Activated CD8-positive, alpha-beta memory T cell treated with anti-CD3 and anti-CD28 coated beads, Interleukin-2, amount 50 U/mL, for 4 hours (primary cell): ENCODE results near the gene IGDCC3.

Experiments used
- DNase-seq: peaks from one replicate; pipeline ENCODE4 v3.0.0-alpha.2; 2020

The IGDCC3 gene

GRCh38 chr15:65377976-65378366 is at the start of gene IGDCC3:
Gene IGDCC3, minus strand, starts transcription at chr15:65378002. Its CDS starts 214 bp downstream, at chr15:65377788.
- no peak for DNase-seq

- no peak for DNase-seq
Measured at GRCh38 chr15:65426216-65426853, 48.5 kb upstream of the IGDCC3 start.

DNA sequence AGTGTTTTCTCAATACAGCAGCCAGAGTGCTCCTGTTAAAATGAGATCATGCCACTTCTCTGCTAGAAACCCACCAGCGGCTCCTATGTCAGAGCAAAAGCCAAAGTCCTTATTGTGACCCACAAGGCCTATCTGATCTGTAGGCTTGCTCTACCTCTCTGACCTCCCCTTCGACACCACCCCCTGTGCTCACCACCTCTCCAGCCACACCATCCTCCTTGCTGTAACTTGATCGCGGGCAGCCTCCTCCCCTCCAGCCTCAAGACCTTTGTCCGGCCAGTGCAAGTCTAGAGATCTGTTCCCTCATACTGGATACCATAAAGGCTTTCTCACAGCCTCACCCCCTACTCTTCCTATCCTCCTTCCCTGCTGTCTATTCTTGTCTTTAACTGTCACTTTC is 46.9 kb upstream of the IGDCC3 start:
- DNase-seq, result no peak

GRCh38 chr15:65423976-65424679 is 46.3 kb upstream of the IGDCC3 start:
- DNase-seq, result no peak

- DNase-seq, result no peak
Measured at GRCh38 chr15:65423150-65423975, 45.6 kb upstream of the IGDCC3 start.

DNA sequence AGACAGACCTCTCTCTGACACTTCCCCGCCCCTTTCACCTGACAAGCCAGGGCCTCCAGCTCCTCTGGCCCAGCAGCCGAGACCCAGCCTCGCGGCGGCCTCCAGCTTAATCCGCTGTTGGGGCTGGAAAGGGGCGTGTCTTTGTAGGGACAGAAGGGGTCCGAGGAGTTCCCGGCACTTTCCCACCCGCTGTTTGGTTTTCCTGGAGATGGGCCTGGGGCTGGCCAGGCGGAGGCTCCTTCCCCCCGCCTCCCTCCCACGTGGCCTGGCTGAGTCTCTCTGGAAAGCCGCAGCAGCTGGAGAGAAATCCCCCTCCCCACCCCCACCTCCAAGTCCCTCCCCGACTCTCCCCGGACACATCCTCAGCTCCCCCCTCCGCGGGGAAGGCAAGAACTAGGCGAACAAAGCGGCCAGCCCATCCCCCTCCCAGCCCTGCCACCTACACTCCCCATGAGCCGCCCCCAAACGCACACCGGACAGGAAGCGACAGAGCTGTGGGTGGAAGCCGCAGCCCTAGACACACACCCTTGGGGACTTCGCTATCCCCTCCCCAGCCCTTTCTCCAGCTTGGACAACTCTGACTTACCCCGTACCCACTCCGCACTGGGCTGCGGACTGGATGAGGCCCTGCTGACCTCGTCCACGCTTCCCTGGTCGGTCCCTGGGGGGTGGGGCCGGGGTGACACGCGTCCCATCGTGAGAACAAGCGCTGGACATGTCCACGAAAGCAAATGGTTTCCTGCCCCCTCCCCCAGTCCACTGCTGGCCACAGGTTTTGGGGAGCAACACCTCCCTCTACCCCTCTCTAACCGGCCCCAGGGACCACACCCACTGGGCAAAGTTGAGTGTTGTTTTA is 43.8 kb upstream of the IGDCC3 start:
- DNase-seq, result no peak

- no peak for DNase-seq
Measured at GRCh38 chr15:65420975-65421359, 43.2 kb upstream of the IGDCC3 start.

DNA sequence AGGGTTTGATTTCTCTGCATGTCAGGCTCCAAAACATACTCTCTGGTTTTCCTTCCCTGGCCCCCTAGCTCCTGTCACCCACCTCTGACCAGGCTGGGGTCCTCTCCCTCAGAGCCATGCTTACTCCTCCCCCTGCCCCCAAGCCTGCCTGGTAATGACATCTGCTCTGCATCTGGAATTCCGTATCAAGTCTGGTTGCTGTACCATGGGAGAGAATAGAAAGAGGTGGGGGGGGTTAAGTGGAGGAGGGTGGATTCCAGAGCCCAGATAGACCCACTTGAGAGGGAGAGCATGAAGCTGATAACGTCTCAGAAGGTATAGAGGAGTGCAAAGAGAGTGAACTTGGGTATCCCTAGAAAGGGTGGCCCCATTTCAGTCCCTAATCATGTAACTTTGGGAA is 40.8 kb upstream of the IGDCC3 start:
- no peak for DNase-seq

DNA sequence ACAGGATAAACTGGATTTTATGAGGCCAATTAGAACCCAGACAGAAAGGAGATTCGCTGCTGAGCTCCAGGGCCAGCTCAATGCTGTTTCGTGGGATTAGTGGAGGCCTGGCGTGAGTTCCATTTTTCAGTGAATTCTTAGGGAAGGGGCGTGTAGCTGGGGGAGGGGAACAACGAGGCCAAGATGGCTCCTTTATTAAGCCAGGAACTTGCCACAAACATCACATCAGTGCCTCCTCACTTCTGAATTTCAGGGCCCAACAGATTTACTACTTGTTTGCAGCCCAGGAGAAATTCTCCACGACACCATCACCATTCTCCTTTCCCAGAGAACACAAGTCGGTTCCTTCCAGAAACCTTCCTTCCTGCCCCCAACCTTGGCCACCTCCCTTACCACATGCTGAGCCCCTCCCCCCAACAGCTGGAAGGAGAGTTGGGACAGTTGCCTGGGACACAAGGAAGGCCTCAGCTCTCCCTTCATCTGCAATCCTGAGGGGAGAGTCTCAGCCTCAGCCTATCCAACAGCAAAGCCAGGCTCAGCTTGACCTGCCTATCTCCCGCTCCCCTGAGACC is 39.1 kb upstream of the IGDCC3 start:
- no peak for DNase-seq

- DNase-seq, result no peak
Measured at GRCh38 chr15:65414841-65415621, 37.2 kb upstream of the IGDCC3 start.

DNA sequence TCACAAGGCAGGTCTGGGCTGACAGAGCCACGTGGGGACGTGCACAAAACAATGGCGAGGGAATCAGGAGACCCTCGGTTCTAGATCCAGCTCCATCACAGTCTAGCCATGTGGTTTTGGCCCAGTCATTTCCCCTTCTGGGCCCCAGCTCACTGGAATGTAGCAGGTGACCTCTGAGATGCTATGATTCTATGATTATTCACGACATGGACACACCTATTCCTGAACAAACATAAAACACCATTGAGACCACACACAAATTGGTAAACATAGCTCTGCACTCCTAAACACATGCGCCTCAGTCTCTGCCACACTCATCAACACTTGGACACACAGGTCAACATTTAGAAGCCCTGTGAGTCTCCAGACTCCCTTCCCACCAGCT is 36.0 kb upstream of the IGDCC3 start:
- DNase-seq, result no peak

DNA sequence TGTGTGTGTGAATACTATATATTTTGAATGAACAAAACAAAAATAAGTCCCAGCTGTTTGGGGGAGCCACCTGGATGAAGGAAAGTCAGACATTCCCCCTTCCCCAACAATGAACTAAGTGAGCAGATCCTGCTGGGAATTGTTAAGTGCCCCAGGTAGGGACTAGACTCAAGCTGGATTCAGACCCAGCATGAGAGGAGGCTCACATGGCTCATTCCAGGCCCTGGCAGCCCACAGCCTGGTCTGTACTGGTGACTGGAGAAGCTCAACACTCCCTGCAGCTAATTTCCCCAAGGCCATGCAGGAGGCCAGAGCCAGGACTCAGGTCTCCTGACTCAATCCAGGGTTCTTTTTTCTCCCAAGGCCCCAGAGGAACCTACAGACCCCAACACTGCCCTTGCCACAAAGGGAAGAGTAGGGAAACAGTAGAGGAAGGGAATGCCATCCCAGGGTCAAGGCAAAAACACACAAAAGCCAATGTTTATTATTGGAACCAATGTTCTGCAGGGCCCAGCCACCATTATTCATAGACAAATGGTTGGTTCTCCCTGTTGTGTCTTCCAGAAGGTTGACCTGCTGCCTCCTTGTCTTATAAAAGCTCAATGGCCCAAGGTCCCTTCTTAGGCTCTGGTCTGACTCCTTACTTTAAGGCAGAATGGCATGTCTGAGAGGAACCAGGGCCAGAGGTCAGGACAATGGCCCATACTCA is 35.4 kb upstream of the IGDCC3 start:
- DNase-seq, result no peak

DNA sequence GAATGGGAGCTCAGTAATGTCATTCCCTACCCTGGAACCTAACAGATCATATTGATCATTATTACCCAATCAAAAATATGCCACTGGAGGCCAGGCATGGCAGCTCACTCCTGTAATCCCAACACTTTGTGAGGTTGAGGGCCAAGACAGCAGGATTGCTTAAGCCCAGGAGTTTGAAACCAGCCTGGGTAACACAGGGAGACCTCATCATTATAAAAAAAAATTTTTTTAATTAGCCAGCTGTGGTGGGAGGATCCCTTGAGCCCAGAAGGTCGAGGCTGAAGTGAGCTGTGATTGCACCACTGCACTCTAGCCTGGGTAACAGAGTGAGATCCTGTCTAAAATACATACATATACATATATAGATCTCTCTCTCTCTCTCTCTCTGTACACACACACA is 34.8 kb upstream of the IGDCC3 start:
- no peak for DNase-seq

GRCh38 chr15:65411465-65412071 is 33.8 kb upstream of the IGDCC3 start:
- DNase-seq, result no peak

DNA sequence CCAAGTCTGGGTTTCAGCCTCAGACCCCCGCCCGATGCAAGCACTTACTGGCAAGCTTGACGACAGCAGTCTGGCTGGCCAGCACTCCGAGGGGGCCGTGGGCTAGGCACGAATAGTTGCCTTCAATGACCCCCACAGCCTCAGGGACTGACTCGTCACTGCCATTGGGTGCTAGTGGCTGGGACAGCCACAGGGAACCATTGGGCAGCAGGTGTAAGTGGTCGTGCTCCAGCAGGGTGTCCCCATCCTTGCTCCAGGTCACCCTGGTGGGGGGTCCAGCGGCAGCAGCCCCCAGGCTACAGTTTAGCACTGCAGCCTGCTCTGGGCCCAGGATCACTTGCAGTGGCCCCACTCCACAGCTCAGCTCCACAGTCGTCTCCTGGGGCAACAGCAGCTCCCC is 33.2 kb upstream of the IGDCC3 start:
- DNase-seq, result no peak

DNA sequence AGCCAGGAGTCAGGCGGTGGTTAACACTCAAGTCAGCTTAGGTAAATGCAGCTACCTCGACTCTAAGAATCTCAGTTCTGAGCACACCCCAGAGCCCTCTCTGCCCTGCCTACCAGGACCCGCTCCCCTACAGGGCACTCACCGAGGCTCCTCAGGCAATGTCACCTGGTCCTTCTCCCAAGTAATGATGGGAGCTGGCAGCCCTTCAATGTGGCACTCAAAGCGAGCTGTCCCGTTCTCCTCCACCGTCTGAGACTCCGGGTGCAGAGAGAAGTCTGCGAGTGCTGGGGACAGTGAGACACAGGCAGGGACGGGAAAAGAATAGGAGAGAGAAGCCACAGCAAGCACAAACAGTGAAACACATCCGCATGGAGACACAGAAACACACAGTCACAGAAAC is 32.2 kb upstream of the IGDCC3 start:
- no peak for DNase-seq

DNA sequence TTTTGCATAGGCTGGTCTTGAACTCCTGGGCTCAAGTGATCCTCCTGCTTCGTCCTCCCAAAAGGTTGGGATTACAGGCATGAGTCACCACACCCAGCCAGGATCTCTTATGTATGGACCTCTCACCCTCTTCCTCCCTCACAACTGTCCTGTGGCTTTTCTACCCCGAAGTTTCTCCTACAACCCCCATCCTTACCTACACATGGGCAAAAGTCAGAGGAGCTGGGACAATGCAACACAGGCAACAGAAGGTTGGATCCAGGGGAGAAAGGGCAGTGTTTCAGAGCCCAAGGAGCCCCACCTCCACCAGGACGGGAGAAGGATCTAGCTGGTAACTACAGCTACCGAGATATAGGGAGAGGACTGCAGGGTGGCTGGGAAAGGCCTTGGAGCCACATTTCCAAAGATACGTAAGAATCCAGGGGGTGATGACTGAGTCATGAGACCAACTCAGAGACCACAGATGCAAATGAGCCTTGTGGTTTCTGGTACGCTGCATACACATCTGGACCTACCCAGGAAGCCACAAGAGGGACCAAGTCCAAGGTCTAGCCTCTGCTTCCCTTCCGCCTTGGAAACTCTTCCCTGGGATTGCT is 31.3 kb upstream of the IGDCC3 start:
- DNase-seq, result no peak

DNA sequence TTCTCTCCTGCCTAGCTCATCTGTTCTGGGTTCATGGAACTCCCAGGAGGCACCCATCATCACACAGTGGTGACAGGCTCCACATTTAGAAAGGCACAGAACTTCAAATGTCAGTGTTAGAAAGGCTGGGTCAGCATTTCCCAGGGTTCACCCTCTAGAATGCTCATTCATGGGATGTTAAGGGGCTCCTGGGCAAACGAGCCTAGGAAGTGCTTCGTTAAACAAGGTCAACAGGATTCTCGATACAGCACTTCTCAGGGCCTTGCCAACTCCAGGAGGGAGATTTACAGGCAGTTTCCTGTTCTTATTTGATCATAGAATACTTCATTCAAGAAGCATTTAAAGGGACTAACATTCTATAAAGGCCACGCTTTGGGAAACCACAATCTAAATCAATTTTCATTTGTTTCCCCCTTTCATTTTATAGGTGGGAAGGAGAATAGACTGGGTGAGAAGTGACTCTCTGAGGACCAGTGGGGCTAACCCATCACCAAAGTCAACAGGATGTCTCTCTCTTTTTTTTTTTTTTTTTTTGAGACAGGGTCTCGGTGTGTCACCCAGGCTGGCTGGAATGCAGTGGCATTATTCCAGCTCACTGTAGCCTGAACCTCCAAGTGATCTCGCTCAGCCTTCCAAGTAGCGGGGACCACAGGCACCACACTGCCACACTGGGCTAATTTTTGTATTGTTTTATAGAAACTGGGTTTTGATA is 30.7 kb upstream of the IGDCC3 start:
- DNase-seq, result no peak

DNA sequence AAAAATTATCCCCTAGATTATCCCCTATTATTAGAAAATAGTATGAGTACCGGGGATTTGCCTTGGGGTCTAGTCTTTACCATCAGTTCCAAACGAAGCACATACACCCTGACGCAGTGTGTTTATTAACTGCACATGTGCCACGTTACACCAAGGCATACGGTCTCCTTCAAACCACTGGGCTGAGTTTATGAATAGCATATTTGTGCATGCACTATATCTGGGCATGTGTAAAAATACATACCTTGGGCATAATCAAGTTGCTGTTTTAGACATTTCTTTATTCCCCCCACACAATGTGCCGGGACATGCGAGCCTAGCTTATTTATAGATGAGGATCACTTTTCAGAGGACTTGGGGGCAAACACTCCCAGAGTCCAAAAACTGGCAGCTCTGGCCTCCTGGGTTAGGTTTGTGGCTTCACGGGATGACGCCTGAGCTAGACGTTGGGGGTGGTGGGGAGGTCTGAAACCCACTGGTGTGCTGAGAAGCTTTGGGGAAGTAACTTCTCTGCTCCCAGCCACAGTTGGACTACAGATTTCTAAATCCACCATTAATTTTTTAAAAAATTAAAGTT is 28.7 kb upstream of the IGDCC3 start:
- no peak for DNase-seq
